ENCODE data around the gene SCML2. TPM values are rescaled to one million over a fixed set of nuclear protein-coding genes. Genes with fewer than 3 reads are reported as not detected.
A peak's percentile ranks its signal among the peaks of the same experiment; 100 is the strongest.
"Not testable (repeated sequence)": the region's sequence is repeated elsewhere in the genome, so short reads cannot be mapped to it uniquely, and the experiment has no call there.

Gene SCML2
- total RNA-seq, 1 donor from 2014 or later, result 26.0 TPM

DNA sequence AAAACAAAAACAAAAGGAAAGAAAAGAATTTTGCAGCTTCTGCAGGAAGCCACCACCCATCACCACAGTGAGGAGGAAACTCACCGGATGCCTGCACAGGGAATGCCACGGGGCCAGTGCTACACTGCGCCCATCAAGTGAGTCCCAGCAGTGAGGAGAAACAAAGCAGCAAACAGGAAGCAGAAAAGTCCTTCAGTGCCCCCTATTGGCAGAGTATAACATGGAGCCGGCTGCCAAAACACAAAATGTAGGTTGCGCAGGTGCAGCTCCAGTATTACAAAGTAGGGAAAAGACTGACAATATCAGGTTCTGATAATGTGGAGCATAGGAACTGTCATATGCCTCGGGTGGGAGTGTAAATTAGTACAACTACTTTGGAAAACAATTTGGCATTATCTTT is 23.3 kb upstream of the SCML2 start:
- Mint-ChIP-seq H3K4me1 (ENCODE audit: unreplicated experiment) (no peaks in the 10 kb centered on the region), H3K27me3 (ENCODE audit: unreplicated experiment) (peaks cover 4% of the 10 kb centered on the region), H3K9me3 (ENCODE audit: unreplicated experiment) (no peaks in the 10 kb centered on the region), H3K4me3 (ENCODE audit: unreplicated experiment) (no peak overlapping the region), H3K36me3 (ENCODE audit: low read depth, unreplicated experiment) (no peaks in the 10 kb centered on the region), H3K27ac (ENCODE audit: unreplicated experiment) (no peak overlapping the region)
- TF ChIP-seq, protein P1, sequence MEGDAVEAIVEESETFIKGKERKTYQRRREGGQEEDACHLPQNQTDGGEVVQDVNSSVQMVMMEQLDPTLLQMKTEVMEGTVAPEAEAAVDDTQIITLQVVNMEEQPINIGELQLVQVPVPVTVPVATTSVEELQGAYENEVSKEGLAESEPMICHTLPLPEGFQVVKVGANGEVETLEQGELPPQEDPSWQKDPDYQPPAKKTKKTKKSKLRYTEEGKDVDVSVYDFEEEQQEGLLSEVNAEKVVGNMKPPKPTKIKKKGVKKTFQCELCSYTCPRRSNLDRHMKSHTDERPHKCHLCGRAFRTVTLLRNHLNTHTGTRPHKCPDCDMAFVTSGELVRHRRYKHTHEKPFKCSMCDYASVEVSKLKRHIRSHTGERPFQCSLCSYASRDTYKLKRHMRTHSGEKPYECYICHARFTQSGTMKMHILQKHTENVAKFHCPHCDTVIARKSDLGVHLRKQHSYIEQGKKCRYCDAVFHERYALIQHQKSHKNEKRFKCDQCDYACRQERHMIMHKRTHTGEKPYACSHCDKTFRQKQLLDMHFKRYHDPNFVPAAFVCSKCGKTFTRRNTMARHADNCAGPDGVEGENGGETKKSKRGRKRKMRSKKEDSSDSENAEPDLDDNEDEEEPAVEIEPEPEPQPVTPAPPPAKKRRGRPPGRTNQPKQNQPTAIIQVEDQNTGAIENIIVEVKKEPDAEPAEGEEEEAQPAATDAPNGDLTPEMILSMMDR (IDR thresholded peaks at IDR 0.05; ENCODE audit: unreplicated experiment), result peak; percentile 58
- peak; percentile 34 for DNase-seq (ENCODE audit: low spot score)

DNA sequence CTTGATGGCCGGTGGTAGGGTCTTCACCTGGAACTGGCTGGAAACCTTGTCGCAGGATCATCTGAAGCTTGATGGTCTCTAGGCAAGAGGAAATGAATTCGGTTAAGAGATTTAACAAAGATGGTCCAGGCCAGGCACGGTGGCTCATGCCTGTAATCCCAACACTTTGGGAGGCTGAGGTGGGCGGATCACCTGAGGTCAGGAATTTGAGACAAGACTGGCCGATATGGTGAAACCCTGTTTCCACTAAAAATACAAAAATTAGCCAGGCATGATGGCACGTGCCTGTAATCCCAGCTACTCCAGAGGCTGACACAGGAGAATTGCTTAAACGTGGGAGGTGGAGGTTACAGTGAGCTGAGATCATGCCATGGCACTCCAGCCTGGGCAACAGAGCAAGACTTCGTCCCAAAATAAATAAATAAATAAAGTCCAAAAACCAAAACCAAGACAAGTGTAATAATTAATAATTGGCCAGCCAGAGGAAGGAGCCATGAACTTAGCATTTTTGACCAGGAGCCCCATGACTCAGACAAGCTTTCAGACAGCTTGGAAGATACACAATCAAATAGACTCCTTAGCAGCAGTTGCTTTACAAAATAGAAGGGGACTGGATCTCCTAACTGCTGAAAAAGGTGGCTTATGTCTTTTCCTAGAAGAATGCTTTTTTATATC is 20.8 kb upstream of the SCML2 start:
- not testable (repeated sequence) for H3K4me1 Mint-ChIP-seq (ENCODE audit: unreplicated experiment); H3K27ac Mint-ChIP-seq (ENCODE audit: unreplicated experiment); H3K36me3 Mint-ChIP-seq (ENCODE audit: low read depth, unreplicated experiment); H3K4me3 Mint-ChIP-seq (ENCODE audit: unreplicated experiment); DNase-seq (ENCODE audit: low spot score); H3K27me3 Mint-ChIP-seq (ENCODE audit: unreplicated experiment); H3K9me3 Mint-ChIP-seq (ENCODE audit: unreplicated experiment)

DNA sequence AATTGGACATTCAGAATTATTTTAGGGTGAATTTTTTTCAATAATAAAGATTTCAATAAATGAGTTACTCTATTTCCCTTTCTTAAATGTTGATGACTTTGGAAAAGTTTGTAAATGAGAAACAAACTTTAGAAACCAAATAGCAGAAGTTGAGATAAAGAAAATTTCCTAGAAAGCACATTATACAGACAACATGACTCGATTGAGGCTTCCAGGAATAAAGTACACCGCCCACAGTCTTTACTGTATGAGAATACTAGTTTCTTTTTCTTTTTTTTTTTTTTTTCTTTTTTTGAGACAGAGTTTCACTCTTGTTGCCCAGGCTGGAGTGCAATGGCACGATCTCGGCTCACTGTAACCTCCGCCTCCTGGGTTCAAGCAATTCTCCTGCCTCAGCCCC is 14.6 kb upstream of the SCML2 start:
- H3K4me1 Mint-ChIP-seq (ENCODE audit: unreplicated experiment); H3K4me3 Mint-ChIP-seq (ENCODE audit: unreplicated experiment); DNase-seq (ENCODE audit: low spot score); H3K27ac Mint-ChIP-seq (ENCODE audit: unreplicated experiment); H3K27me3 Mint-ChIP-seq (ENCODE audit: unreplicated experiment); H3K9me3 Mint-ChIP-seq (ENCODE audit: unreplicated experiment); H3K36me3 Mint-ChIP-seq (ENCODE audit: low read depth, unreplicated experiment): not testable (repeated sequence)

DNA sequence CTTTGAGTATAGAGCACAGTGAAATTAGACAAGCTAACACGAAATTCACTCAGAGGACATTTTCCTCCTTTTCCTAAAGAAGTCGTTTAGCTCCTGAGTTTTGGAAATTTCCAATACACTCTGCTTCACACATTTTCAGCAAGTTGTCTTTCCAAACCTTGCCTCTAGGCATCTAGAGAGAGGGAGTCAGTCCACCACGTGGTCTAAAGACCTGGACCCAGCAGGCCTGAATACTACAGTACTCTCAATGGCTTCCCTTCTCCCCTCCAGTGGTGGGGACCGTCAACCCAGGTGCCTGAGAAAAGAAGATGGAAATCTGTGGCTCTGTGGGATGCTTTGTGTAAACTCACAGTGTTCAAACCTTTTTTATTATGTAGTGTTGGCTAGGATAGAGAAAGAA is 13.9 kb upstream of the SCML2 start:
- H3K4me3 Mint-ChIP-seq (ENCODE audit: unreplicated experiment), result no peak overlapping the region
- no peaks in the 10 kb centered on the region for H3K4me1 Mint-ChIP-seq (ENCODE audit: unreplicated experiment)
- TF ChIP-seq, protein P1 (IDR thresholded peaks at IDR 0.05; ENCODE audit: unreplicated experiment), result no peak
- H3K36me3 Mint-ChIP-seq (ENCODE audit: low read depth, unreplicated experiment), result no peaks in the 10 kb centered on the region
- H3K9me3 Mint-ChIP-seq (ENCODE audit: unreplicated experiment), result no peaks in the 10 kb centered on the region
- H3K27ac Mint-ChIP-seq (ENCODE audit: unreplicated experiment), result no peak overlapping the region
- no peak for DNase-seq (ENCODE audit: low spot score)
- H3K27me3 Mint-ChIP-seq (ENCODE audit: unreplicated experiment), result peaks cover 1% of the 10 kb centered on the region

DNA sequence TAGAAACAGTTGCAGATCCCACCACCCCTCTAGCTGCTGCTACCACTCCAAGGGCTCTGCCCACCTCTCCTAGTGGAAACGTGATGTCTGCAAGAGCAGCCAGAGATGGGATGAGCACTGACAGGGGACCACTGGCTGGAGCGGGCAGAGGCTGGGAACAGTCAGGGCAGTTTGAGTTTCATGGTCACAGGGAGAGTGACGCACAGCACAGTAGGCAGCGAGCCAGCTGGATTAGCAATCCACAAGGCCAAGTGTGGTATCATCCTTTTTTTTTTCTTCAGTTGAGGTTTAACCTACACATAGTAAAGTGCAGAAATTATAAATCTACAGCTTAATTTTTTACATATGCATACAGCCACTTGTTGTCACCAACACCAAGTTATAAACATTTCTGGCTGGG is 6.4 kb upstream of the SCML2 start:
- TF ChIP-seq, protein P1 (IDR thresholded peaks at IDR 0.05; ENCODE audit: unreplicated experiment), result no peak
- DNase-seq (ENCODE audit: low spot score), result no peak
- no peak overlapping the region for H3K27ac Mint-ChIP-seq (ENCODE audit: unreplicated experiment)
- H3K27me3 Mint-ChIP-seq (ENCODE audit: unreplicated experiment), result no peaks in the 10 kb centered on the region
- H3K4me1 Mint-ChIP-seq (ENCODE audit: unreplicated experiment), result no peaks in the 10 kb centered on the region
- H3K36me3 Mint-ChIP-seq (ENCODE audit: low read depth, unreplicated experiment), result no peaks in the 10 kb centered on the region
- no peak overlapping the region for H3K4me3 Mint-ChIP-seq (ENCODE audit: unreplicated experiment)
- no peaks in the 10 kb centered on the region for H3K9me3 Mint-ChIP-seq (ENCODE audit: unreplicated experiment)

DNA sequence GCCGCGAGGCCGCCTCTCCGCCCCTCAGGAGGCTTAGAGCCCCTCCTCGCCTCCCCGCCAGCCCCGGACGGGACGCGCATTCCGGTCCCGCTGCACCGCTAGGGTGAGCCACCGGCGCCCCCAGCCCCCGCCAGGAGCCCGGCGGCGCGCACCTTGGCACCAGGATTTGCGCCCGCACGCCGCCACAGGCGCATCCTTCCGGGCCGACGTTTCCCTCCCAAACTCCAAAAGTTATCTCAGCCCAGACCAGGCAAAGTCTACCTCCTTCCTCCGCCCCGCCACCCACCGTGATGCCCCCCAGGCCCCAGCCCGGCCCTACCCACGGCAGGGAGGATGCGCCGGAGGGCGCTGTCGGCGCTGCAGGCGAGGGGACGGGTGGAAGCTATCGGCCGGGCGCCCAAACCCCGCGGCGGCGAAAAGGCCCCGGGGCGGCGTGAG is 538 bp downstream of the SCML2 start:
- peak; percentile 47 for DNase-seq (ENCODE audit: low spot score)
- peaks cover 2% of the 10 kb centered on the region for H3K27me3 Mint-ChIP-seq (ENCODE audit: unreplicated experiment)
- peak overlapping the region; percentile 91 for H3K4me3 Mint-ChIP-seq (ENCODE audit: unreplicated experiment)
- H3K9me3 Mint-ChIP-seq (ENCODE audit: unreplicated experiment), result no peaks in the 10 kb centered on the region
- H3K4me1 Mint-ChIP-seq (ENCODE audit: unreplicated experiment), result peaks cover 16% of the 10 kb centered on the region
- TF ChIP-seq, protein P1 (IDR thresholded peaks at IDR 0.05; ENCODE audit: unreplicated experiment), result no peak
- no peaks in the 10 kb centered on the region for H3K36me3 Mint-ChIP-seq (ENCODE audit: low read depth, unreplicated experiment)
- peak overlapping the region; percentile 54 for H3K27ac Mint-ChIP-seq (ENCODE audit: unreplicated experiment)
